Measurements from ENCODE around the gene APOA5. TPM values are rescaled to one million over a fixed set of nuclear protein-coding genes. Genes with fewer than 3 reads are reported as not detected.

The APOA5 gene
- total and polyA plus RNA-seq, 2 experiments from 2014 or later, result 0.18 to 0.35 TPM

DNA sequence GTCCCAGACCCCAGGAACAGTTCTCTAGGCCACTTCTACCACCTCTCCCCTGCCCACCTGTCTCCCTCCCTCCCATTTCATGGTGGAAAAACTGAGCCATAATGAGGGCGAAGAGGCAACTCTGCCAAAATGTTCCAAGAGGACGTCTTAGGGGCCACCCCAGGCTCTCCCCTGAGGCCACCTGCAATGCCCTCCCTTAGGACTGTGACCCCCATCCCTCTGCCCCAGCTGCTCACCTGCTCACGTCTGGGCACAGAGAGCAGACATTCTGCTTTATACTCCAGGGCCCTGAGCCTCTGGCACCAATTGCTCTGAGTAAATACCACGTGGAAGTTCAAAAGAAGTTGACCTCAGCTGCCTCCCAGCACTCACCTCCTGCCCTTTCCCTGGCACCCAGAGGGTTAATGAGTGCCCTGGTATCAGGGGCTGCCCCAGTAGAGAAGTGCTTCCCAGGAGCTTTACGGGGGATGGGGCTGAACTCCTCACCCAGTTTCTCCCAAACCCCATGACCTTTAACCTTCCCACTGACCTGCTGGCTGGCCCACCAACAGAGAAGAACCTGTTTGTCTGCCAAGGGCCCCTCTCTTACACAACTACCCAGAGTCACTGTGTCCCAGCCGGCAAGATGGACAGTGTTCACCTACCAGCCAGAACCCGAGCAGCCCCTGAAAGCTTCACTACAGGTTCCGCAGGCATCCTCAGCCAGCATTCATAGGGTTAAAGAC is 627 bp upstream of the APOA5 start (continued):
- TF ChIP-seq REST (IDR thresholded peaks at IDR 0.05; ENCODE audit: unreplicated experiment), result no peak
- TF ChIP-seq, protein P1, sequence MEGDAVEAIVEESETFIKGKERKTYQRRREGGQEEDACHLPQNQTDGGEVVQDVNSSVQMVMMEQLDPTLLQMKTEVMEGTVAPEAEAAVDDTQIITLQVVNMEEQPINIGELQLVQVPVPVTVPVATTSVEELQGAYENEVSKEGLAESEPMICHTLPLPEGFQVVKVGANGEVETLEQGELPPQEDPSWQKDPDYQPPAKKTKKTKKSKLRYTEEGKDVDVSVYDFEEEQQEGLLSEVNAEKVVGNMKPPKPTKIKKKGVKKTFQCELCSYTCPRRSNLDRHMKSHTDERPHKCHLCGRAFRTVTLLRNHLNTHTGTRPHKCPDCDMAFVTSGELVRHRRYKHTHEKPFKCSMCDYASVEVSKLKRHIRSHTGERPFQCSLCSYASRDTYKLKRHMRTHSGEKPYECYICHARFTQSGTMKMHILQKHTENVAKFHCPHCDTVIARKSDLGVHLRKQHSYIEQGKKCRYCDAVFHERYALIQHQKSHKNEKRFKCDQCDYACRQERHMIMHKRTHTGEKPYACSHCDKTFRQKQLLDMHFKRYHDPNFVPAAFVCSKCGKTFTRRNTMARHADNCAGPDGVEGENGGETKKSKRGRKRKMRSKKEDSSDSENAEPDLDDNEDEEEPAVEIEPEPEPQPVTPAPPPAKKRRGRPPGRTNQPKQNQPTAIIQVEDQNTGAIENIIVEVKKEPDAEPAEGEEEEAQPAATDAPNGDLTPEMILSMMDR (conservative IDR thresholded peaks at IDR 0.05; ENCODE audit: low read depth in 2 of 2), result no peak
- TF ChIP-seq STAT1 (IDR thresholded peaks at IDR 0.05; ENCODE audit: unreplicated experiment), result no peak
- no peak for TF ChIP-seq EZH2 (IDR thresholded peaks at IDR 0.05; ENCODE audit: low read depth, unreplicated experiment)
- TF ChIP-seq POLR2AphosphoS5 (IDR thresholded peaks at IDR 0.05; ENCODE audit: low read depth), result no peak
- no peak for TF ChIP-seq ETS1 (IDR thresholded peaks at IDR 0.05)
- TF ChIP-seq CREB1 (CRISPR knock-in tag; IDR thresholded peaks at IDR 0.05; ENCODE audit: low read depth), result no peak
- no peak for TF ChIP-seq ZNF331 (CRISPR knock-in tag; IDR thresholded peaks at IDR 0.05; ENCODE audit: low read depth)
- TF ChIP-seq ZNF114 (CRISPR knock-in tag; IDR thresholded peaks at IDR 0.05), result no peak
- no peak for TF ChIP-seq JUNB (IDR thresholded peaks at IDR 0.05; ENCODE audit: unreplicated experiment)

- Histone ChIP-seq H3K4me1 (ENCODE audit: insufficient read depth) (peaks cover 10% of the 10 kb centered on the region), H4K20me1 (replicated peaks; ENCODE audit: insufficient read depth) (peaks cover 8% of the 10 kb centered on the region; the same call in 1 of the 2 replicates)
- peaks cover 9% of the 10 kb centered on the region for H3K36me3 Mint-ChIP-seq (ENCODE audit: low read depth)
These were observed 472 bp downstream of the APOA5 start for GRCh38 chr11:116791002-116791812.

More at GRCh38 chr11:116791002-116791812, 472 bp downstream of the APOA5 start:
- H3K79me2 ChIP-seq (replicated peaks; ENCODE audit: insufficient read depth), result peaks cover 15% of the 10 kb centered on the region
- H3K4me2 ChIP-seq, result peak overlapping the region; percentile 46; the same call in 1 of the 2 replicates
- H3K9me3 Mint-ChIP-seq, result no peaks in the 10 kb centered on the region
- H3K27ac ChIP-seq (ENCODE audit: low read depth), result no peak overlapping the region
- H3K4me1 Mint-ChIP-seq, result peaks cover 23% of the 10 kb centered on the region
- peak overlapping the region; percentile 80 for H2AFZ ChIP-seq
- no peak overlapping the region for H3K4me3 ChIP-seq
- H3K36me3 ChIP-seq (ENCODE audit: insufficient read depth), result 0 out of 2 replicates have a peak, but pooled peaks cover 2% of the 10 kb centered on the region
- peak; percentile 81 for ATAC-seq
- peak; percentile 94 for DNase-seq (ENCODE audit: low spot score)
- H3K4me3 Mint-ChIP-seq, result peak overlapping the region; percentile 50
- H3F3A ChIP-seq (replicated peaks; ENCODE audit: low read depth), result 0 out of 2 replicates have a peak, but pooled peaks cover 2% of the 10 kb centered on the region
- H3K27me3 ChIP-seq (ENCODE audit: insufficient read depth), result no peaks in the 10 kb centered on the region
- H3K9me2 ChIP-seq (ENCODE audit: insufficient read depth), result no peaks in the 10 kb centered on the region
- TF ChIP-seq, protein P1 (conservative IDR thresholded peaks at IDR 0.05; ENCODE audit: low read depth in 2 of 2), result peak; percentile 80 to 95
- TF ChIP-seq POLR2AphosphoS5 (IDR thresholded peaks at IDR 0.05; ENCODE audit: low read depth), result 0 out of 2 replicates have a peak, but pooled peaks have one; percentile 16
- no peak for TF ChIP-seq EZH2phosphoT487 (IDR thresholded peaks at IDR 0.05; ENCODE audit: unreplicated experiment)
- TF ChIP-seq ZNF331 (CRISPR knock-in tag; IDR thresholded peaks at IDR 0.05; ENCODE audit: low read depth), result no peak
- peaks cover 10% of the 10 kb centered on the region for H3K27me3 Mint-ChIP-seq (ENCODE audit: insufficient read depth, low read depth, poor library complexity)
- no peak overlapping the region for H3K27ac Mint-ChIP-seq
